Type B pancreatic cell (in vitro differentiated cells): ENCODE data around the gene TACR1. TPM values are rescaled to one million over a fixed set of nuclear protein-coding genes. Genes with fewer than 3 reads are reported as not detected.
A peak's percentile ranks its signal among the peaks of the same experiment; 100 is the strongest.

Experiments used
- DNase-seq: peaks from one replicate; pipeline ENCODE4 v3.0.0; 2021; ENCODE audit warnings: mixed read lengths; ENCODE audit not compliant: unreplicated experiment; ENCODE audit errors: extremely low spot score
- H3K27ac Mint-ChIP-seq: 2 replicates; pipeline ENCODE4 v1.8.0; 2021; ENCODE audit warnings: mild to moderate bottlenecking, mixed read lengths
- H3K27me3 Mint-ChIP-seq: 2 replicates; pipeline ENCODE4 v1.8.0; 2021; ENCODE audit warnings: mixed read lengths
- H3K36me3 Mint-ChIP-seq: 2 replicates; pipeline ENCODE4 v1.8.0; 2021; ENCODE audit warnings: mixed read lengths
- H3K4me1 Mint-ChIP-seq: one replicate; pipeline ENCODE4 v1.8.0; 2021; ENCODE audit warnings: mixed read lengths; ENCODE audit not compliant: unreplicated experiment
- H3K4me3 Mint-ChIP-seq: 2 replicates; pipeline ENCODE4 v1.8.0; 2021; ENCODE audit warnings: mild to moderate bottlenecking, mixed read lengths
- H3K9me3 Mint-ChIP-seq: 2 replicates; pipeline ENCODE4 v1.8.0; 2021; ENCODE audit warnings: mixed read lengths
- CTCF ChIP-seq: fragments of 200-600 bp; sonication (generic); conservative IDR thresholded peaks from 2 replicates; pipeline ENCODE4 v1.5.0; 2021; ENCODE audit warnings: antibody characterized with exemption, mild to moderate bottlenecking
- total RNA-seq: library from RNA; stranded (reverse); gene quantifications from 2 replicates; pipeline ENCODE4 v1.2.1, GENCODE V29; 2021; ENCODE audit warnings: low replicate concordance

The TACR1 gene
- total RNA-seq, 1 donor from 2014 or later: 1.5 TPM

- Mint-ChIP-seq H3K27me3 (no peaks in the 10 kb centered on the region), H3K4me3 (no peak overlapping the region), H3K27ac (no peak overlapping the region), H3K4me1 (no peaks in the 10 kb centered on the region), H3K36me3 (no peaks in the 10 kb centered on the region), H3K9me3 (no peaks in the 10 kb centered on the region)
- no peak for TF ChIP-seq CTCF
- no peak for DNase-seq
Measured at GRCh38 chr2:75168186-75168585, 31.1 kb downstream of the TACR1 start.

- DNase-seq: no peak
- H3K36me3 Mint-ChIP-seq: no peaks in the 10 kb centered on the region
- no peak for TF ChIP-seq CTCF
- H3K4me1 Mint-ChIP-seq: no peaks in the 10 kb centered on the region
- H3K9me3 Mint-ChIP-seq: no peaks in the 10 kb centered on the region
- no peak overlapping the region for H3K27ac Mint-ChIP-seq
- no peaks in the 10 kb centered on the region for H3K27me3 Mint-ChIP-seq
- H3K4me3 Mint-ChIP-seq: no peak overlapping the region
Measured at GRCh38 chr2:75166491-75166890, 32.8 kb downstream of the TACR1 start.

- no peaks in the 10 kb centered on the region for H3K4me1 Mint-ChIP-seq
- TF ChIP-seq CTCF: no peak
- DNase-seq: no peak
- no peaks in the 10 kb centered on the region for H3K36me3 Mint-ChIP-seq
- H3K27ac Mint-ChIP-seq: no peak overlapping the region
- no peaks in the 10 kb centered on the region for H3K27me3 Mint-ChIP-seq
- no peak overlapping the region for H3K4me3 Mint-ChIP-seq
- H3K9me3 Mint-ChIP-seq: no peaks in the 10 kb centered on the region
Measured at GRCh38 chr2:75162897-75163296, 36.4 kb downstream of the TACR1 start.

- Mint-ChIP-seq H3K4me3 (no peak overlapping the region), H3K9me3 (no peaks in the 10 kb centered on the region), H3K27ac (no peak overlapping the region), H3K36me3 (no peaks in the 10 kb centered on the region), H3K27me3 (no peaks in the 10 kb centered on the region), H3K4me1 (no peaks in the 10 kb centered on the region)
- no peak for DNase-seq
- TF ChIP-seq CTCF: no peak
Measured at GRCh38 chr2:75162259-75162658, 37.1 kb downstream of the TACR1 start.

GRCh38 chr2:75157435-75157834, 41.9 kb downstream of the TACR1 start:
- peak; percentile 16 for TF ChIP-seq CTCF
- Mint-ChIP-seq H3K27me3 (no peaks in the 10 kb centered on the region), H3K27ac (no peak overlapping the region), H3K4me1 (peaks cover 15% of the 10 kb centered on the region), H3K9me3 (no peaks in the 10 kb centered on the region), H3K4me3 (no peak overlapping the region), H3K36me3 (no peaks in the 10 kb centered on the region)
- no peak for DNase-seq

- TF ChIP-seq CTCF: no peak
- H3K27me3 Mint-ChIP-seq: no peaks in the 10 kb centered on the region
- no peak for DNase-seq
- no peak overlapping the region for H3K4me3 Mint-ChIP-seq
- H3K27ac Mint-ChIP-seq: peak overlapping the region; percentile 41
- peaks cover 15% of the 10 kb centered on the region for H3K4me1 Mint-ChIP-seq
- H3K36me3 Mint-ChIP-seq: no peaks in the 10 kb centered on the region
- H3K9me3 Mint-ChIP-seq: peaks cover 4% of the 10 kb centered on the region
Measured at GRCh38 chr2:75155115-75155514, 44.2 kb downstream of the TACR1 start.
